ENCODE measurements around the gene LHFPL2.

LHFPL2 gene

DNA sequence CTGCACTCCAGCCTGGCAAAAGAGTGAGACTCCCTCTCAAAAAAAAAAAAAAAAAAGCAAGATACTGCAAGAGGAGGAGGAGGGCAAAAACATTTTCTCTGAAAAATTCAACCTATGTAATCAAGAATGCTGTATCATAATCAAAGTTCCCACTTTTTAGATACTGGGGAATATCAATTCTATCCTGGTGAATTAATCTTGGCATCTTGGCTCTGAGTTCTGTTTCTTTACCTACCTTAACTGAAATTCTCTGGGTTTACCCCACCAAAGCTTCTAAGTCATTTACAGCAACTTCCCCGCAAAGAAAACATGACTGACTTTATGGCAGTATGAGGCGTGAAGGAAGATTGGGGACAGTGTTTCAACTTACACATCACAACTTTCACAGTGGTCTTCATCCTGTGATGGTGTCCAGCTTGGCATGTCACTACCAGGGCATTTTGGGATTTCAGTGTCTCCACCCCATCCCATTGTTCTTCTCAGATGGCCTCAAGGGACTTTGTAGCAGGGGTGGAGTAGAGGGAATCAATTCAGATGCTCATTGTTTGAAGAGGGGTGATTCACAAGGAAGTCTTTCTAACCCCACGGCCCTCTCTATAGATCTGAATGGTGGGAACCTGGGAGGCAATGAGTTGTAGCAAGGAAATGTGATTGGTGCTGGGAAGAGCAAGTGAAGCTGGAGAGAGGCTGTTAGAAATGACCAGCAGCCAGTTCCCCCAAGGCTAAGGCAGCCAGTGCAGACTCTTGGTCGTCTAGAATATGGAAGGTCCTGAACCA lies 157.7 kb downstream of the LHFPL2 start:
- TF ChIP-seq, protein P1, sequence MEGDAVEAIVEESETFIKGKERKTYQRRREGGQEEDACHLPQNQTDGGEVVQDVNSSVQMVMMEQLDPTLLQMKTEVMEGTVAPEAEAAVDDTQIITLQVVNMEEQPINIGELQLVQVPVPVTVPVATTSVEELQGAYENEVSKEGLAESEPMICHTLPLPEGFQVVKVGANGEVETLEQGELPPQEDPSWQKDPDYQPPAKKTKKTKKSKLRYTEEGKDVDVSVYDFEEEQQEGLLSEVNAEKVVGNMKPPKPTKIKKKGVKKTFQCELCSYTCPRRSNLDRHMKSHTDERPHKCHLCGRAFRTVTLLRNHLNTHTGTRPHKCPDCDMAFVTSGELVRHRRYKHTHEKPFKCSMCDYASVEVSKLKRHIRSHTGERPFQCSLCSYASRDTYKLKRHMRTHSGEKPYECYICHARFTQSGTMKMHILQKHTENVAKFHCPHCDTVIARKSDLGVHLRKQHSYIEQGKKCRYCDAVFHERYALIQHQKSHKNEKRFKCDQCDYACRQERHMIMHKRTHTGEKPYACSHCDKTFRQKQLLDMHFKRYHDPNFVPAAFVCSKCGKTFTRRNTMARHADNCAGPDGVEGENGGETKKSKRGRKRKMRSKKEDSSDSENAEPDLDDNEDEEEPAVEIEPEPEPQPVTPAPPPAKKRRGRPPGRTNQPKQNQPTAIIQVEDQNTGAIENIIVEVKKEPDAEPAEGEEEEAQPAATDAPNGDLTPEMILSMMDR (IDR thresholded peaks at IDR 0.05): no peak
- Histone ChIP-seq H3K4me3 (no peak overlapping the region), H3K27ac (no peak overlapping the region)
- DNase-seq (ENCODE audit: low spot score): no peak

DNA sequence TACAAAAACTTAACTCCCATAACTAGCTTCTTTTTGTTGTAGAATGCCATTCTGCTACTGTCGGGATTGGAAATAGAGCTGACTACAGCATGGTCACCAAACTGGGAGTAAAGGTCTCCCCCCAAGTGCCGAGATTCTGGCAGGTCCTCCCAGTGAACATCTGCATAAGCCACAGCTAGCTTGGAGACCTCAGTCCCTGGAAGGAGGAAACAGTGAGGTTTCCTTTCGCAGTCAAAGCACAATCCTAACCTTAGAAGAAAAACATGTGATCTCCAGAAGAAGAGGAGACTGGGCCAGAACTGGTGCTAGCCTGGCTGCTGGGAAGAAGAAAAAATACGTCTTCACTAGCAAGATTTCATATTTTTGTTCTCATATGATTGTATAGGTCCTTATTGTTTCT lies 160.7 kb downstream of the LHFPL2 start:
- H3K27ac ChIP-seq: no peak overlapping the region
- DNase-seq (ENCODE audit: low spot score): no peak
- TF ChIP-seq, protein P1 (IDR thresholded peaks at IDR 0.05): no peak
- no peak overlapping the region for H3K4me3 ChIP-seq

DNA sequence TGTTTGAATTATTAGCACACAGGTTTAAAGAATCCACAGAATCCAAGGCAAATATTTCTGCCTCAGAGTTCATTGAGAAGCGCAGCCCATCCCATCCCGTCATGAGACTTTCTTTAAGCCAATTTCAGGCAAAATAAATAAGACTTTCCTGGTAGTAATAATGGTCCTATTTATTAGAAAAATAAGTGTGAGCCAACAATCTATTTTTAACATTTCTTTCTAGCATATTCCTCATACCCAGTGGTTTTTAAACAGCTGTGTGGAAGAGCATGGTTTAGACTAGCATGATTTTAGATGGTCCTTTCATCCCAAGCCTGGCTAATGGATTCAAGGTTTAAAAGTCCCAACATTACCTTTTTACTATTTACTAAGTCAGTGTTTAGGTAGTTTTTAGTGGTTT lies 162.4 kb downstream of the LHFPL2 start:
- no peak for DNase-seq (ENCODE audit: low spot score)
- H3K27ac ChIP-seq: peak overlapping the region in 1 of 2 donors; percentile 25
- H3K4me3 ChIP-seq: no peak overlapping the region
- TF ChIP-seq, protein P1 (IDR thresholded peaks at IDR 0.05): no peak

DNA sequence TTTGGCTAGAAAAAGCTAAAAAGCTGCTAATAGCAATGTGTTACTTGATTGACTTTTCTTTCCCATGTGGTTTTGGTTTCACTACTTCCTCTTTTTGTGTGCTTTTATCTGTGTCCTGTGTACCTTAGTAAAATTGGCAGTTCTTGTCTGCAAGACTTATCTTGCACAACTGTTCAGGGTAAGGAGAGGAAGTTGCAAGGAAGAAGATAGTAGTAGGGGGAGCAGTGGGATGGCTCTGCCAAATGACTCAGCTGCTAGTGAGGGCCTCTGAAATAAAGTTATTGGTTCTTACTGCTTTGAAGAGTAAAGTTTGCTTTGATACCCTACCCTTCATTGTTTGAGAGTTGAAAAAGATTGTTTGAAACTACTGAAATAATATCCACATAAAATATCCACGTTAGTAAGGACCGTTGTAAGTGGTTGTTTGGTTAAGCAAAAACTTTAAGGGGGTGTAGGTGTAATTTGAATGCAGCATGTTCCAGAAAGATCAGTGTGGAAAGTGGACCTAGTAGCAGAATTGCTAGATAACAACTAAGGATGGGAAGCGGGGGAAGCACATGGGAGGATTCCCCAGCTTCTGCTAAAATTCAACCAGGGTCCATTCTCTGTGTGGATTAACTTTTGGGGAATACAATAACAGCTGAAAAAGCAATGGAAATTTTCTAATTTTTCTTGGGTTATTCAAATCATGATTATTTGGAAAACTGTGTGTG lies 164.6 kb downstream of the LHFPL2 start:
- DNase-seq (ENCODE audit: low spot score): no peak
- TF ChIP-seq, protein P1 (IDR thresholded peaks at IDR 0.05): no peak
- peak overlapping the region in 1 of 2 donors; percentile 57 for H3K27ac ChIP-seq
- H3K4me3 ChIP-seq: no peak overlapping the region

DNA sequence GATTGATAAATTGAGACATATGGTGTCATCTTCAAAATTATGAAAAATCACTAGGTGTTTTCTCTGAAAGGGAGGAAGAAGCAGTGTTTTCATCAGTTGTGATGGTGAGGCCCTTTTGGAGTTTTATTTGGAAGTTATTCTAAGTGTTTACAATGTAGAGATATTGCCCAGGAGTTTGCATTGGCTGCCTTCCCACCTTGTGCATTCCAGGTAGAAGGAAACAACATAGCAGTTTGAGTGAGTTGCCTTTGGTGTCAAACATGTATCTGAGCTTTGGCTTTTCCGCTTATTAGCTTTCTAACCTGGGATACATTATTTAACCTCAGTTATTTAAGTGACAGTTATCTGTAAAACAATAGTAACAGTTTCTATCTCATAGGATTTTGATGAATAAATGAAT lies 165.6 kb downstream of the LHFPL2 start:
- TF ChIP-seq, protein P1 (IDR thresholded peaks at IDR 0.05): no peak
- no peak overlapping the region for H3K27ac ChIP-seq
- H3K4me3 ChIP-seq: no peak overlapping the region
- no peak for DNase-seq (ENCODE audit: low spot score)

DNA sequence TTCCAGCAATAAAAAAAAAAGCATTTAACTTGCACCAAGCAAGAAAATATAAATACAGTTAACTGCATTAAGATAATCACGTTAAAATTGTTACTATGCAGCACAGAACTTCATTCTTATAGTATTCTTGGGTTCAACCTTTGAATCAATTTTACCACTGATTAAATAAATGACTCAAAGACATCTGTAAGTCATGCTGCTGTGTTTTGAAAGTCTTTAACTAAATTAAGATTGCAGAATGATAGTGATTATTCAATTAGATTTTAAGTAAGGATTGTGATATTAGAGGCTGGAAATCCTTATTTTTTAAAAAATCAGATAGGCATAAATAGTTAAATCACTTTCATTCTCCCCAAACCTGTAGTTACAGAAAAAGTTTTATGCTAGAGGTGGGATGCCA lies 171.8 kb downstream of the LHFPL2 start:
- no peak overlapping the region for H3K4me3 ChIP-seq
- no peak overlapping the region for H3K27ac ChIP-seq
- no peak for DNase-seq (ENCODE audit: low spot score)
- TF ChIP-seq, protein P1 (IDR thresholded peaks at IDR 0.05): no peak

DNA sequence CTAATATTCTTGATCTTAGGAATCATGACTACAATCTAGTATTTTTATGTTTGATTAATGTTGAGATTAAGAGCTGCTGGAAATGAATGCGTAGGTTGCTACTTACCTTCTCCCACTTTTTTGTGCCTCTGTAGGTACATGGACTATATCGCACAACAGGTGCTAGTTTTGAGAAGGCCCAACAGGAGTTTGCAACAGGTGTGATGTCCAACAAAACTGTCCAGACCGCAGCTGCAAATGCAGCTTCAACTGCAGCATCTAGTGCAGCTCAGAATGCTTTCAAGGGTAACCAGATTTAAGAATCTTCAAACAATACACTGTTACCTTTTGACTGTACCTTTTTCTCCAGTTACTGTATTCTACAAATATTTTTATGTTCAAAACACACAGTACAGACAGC lies 173.2 kb downstream of the LHFPL2 start:
- no peak overlapping the region for H3K4me3 ChIP-seq
- H3K27ac ChIP-seq: no peak overlapping the region
- TF ChIP-seq, protein P1 (IDR thresholded peaks at IDR 0.05): no peak
- no peak for DNase-seq (ENCODE audit: low spot score)

Data from coronary artery (tissue), 2 donors.